T-helper 1 cell (primary cell): Measurements from ENCODE around the gene CD38.
"Not testable (repeated sequence)": the region's sequence is repeated elsewhere in the genome, so short reads cannot be mapped to it uniquely, and the experiment has no call there.

Source experiments
- DNase-seq, 5 donors: peaks; one replicate each; pipeline ENCODE4 v3.0.0-alpha.2; 2012 to 2020

Gene CD38

DNA sequence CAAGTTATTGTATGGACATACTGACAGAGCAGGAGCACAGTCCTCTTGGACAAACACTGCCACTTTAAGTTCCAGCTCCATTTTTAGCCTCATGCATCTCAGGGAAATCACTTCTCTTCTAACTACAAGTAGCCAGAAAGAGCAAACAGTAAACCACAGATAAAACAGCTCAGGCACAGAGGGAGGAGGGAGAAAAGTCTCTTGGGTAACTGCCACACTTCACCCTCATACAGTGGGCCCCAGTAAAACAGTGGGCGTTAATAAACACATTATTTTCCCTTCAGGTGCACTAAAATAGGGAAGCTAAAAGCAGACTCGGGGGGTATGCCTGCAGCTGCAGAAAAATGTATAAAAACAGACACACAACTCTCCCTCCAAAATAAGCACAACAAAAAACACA lies 21.6 kb downstream of the CD38 start:
- no peak for DNase-seq

- not testable (repeated sequence) for DNase-seq
Measured at GRCh38 chr4:15802497-15802896, 24.4 kb downstream of the CD38 start.

DNA sequence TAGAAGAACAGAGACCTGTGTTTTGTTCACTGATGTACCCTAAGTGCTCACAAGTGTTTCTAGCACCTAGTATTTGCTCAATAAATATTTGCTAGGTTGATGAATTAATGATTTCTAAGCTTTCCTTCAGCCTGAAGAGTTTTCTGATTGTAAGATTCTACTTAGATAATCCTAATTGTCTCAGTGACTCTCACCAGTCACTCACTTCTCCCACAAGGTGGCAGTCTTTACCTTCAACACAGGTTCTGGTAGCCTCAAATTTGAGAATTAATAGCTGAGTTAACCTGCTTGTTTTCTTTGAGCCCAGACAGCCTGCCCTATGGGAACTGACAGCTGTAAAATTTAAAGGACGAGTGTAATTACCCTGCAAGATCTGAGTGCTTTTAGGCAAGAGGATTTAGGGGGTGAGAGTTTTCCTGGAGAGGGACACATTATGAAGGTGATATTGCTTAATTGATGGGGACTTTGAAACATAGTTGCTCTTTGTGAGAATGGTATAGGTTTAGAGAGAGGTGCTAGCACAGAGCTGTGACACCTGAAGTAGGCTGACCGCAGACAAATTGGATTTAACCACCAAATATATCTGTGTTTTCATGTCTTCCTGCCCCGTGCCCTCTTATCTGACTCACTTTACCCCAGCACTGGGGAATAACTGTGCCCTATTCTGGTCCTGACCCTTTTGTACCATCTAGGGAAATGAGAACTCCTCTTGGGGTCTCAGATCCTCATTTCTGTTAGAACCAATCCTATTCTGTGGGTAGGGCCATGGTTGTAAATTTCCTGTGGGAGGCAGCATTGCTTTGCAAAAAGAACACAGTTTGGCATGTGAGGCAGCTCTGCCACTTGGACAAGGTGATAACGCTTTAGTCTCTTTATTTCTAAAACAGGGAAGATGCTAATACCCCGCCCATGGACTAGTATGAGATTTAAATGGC lies 27.7 kb downstream of the CD38 start:
- DNase-seq, result peak in 3 of 5 donors; percentile 9 to 47 (median 32)

- DNase-seq, result peak in 1 of 5 donors; percentile 9
Measured at GRCh38 chr4:15809058-15809457, 30.9 kb downstream of the CD38 start.

DNA sequence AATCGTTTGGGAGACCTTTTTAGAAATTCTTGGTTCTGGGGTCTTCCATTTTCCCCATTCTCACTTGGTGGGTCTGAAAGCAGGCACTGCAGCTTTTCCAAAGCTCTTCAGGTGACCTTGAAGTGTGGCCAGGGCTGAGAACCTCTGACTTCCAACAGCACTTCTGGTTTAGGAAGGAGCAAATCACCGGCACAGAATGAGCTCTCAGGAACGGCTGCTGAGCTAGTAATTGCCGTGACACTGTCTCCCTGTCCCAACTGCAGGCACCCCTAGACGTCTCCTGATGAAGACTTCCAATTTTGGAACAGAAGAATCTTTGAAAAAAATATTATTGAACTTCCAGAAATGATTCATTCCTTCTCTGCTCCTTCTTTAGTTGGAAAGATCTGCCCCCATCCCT lies 31.3 kb downstream of the CD38 start:
- DNase-seq, result no peak

DNA sequence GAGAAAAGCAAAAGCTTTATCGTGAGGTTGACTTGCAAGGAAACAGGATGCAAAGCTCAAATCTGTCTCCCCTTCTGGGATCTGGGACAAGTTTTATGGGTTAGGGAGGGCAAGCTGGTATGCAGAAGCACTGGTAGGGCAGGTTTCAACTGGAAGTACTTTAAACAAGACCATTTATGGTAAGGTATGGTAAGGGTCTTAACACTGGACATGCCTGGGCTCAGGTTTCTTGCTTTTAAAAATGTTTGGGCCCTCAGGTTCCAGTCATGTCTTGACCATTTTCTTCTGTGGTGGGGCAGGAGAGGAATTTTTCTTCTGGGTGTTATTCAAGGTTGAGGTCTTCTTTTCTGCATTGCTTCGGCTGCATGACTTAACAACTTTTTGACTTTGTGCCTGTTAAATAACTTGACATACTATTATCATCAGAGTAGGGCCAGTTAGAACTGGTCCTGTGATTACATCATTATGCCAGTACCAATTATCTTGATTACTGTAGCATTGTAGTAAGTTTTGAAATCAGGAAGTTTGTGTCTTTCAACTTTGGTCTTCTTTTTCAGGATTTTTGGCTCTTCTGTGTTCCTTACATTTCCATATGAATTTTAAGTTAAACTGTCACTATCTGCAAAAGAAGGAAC lies 33.7 kb downstream of the CD38 start:
- no peak for DNase-seq

DNA sequence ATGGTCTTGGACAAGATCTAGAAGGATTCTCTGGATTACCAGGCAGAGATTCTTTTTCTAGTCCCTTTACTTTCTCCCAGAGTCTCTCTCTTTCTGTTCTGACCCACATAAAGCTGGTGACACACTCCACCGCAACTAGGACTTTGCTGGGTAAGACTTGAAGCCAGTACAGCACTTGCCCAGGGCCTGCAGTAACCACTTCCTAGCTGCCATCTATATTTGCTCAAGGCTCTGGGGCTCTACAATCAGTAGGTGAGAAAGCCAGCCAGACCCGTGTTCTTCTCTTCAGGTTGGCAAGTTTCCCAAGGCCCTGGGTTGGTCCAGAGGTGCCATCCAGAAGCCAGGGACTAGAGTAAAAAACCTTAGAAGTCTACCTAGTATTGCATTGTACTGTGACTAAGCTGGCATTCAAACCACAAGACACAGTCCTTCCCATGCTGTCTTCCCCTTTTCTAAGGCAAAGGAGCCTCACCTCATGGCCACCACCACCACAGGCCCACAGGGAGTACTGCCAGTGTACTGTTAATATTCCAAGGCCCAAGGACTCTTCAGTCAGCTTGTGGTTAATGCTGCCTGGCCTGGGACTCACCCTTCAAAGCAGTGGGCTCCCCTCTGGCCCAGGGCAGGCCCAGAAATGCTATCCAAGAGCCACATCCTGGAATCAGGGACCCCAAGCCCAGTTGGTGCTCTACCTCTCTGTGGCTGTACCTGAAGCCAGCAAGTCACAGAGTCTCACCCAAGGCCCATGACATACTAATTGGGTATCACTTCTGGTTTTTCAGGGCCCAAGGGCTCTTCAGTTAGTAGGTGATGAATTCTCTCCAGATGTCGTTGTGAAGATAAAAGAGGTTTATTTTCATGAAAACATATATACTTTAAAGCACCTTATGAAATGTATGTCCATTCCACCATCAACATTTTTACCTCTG lies 54.7 kb downstream of the CD38 start:
- DNase-seq, result no peak

DNA sequence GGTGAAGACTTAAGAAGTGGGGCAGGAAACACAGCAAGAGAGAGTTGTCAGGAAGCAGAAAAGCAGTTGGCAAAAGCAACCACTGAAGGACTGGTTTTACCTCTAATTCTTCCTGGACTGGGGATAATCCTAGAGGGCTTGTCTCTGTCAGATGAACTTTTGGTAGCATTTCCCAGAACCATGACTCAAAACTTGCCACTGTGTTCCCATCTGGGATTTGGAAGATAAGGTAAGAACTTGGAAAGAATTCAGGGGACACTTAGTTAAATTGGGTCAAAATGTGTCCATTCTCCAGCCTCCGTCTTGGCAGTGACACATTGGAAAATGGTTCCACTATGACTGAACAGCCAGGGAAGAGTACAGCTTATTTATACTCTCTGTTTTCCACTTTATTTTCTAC lies 55.7 kb downstream of the CD38 start:
- DNase-seq, result no peak

- DNase-seq, result no peak
Measured at GRCh38 chr4:15836362-15836761, 58.2 kb downstream of the CD38 start.

- no peak for DNase-seq
Measured at GRCh38 chr4:15837591-15837990, 59.5 kb downstream of the CD38 start.

DNA sequence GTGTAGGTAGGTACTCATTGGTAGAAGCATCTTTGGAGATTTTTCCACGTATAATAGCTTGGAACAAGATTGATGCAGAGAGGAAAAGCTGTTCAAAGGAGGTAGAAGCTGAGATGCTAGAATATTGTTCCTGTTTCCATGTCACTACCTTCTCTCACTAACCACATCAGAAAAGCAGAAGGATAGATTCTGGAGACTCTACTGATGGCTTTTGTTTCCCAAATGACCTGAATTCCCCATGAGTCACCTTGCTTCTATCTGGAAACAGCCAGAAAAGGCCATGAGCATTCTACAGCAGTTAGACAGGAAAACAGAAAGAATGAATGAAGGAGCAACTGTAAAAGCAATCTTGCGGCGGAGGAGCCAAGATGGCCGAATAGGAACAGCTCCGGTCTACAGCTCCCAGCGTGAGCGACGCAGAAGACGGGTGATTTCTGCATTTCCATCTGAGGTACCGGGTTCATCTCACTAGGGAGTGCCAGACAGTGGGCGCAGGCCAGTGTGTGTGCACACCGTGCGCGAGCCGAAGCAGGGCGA lies 63.1 kb downstream of the CD38 start:
- DNase-seq, result not testable (repeated sequence)

- DNase-seq, result no peak
Measured at GRCh38 chr4:15847746-15848145, 69.6 kb downstream of the CD38 start.

- DNase-seq, result no peak
Measured at GRCh38 chr4:15848191-15848842, 70.2 kb downstream of the CD38 start.

- no peak for DNase-seq
Measured at GRCh38 chr4:15851969-15852368, 73.8 kb downstream of the CD38 start.

DNA sequence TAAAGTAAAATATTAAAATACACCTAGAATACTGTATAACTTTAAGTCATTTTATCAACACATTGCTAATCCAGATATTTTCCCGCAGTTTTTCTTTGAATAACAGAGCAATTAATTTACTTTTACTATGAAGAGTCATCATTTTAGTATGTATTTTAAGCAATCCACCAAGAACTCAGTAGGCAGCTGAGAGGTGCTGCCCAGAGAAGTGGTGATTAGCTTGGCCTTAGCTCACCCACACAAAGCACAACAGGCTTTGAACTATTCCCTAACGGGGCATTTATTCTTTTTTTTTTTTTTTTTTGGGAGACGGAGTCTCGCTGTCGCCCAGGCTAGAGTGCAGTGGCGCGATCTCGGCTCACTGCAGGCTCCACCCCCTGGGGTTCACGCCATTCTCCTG lies 74.4 kb downstream of the CD38 start:
- no peak for DNase-seq

DNA sequence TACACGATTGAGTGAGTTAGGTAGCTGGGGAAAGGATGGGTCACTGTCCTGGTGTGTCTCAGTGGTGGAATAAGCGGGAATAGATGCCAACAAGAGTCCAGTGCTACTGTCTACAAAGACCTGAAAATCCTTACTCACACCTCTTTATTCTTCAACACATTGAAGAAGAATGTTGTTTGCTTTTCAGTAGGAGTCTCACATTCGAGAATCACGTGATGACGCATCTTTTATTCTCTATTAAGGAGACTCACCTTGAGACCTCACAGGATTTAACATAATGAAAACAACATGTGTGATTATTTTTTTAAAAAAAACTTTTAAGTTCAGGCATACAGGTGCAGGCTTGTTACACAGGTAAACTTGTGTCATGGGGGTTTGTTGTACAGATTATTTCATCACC lies 75.2 kb downstream of the CD38 start:
- DNase-seq, result no peak

GRCh38 chr4:15855804-15856475 lies 77.8 kb downstream of the CD38 start:
- DNase-seq, result no peak

DNA sequence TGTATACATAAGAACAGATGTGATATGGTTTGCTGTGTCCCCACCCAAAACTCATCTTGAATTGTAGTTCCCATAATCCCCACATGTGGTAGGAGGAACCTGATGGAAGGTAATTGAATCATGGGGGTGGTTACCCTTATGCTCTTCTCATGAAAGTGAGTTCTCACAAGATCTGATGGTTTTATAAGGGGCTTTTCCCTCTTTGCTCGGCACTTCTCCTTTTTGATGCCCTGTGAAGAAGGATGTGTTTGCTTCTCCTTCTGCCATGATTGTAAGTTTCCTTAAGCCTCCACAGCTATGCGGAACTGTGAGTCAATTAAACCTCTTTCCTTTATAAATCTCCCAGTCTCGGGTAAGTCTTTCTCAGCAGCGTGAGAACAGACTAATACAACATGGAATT lies 83.1 kb downstream of the CD38 start:
- not testable (repeated sequence) for DNase-seq

GRCh38 chr4:15864651-15865566 lies 86.8 kb downstream of the CD38 start:
- DNase-seq, result no peak

DNA sequence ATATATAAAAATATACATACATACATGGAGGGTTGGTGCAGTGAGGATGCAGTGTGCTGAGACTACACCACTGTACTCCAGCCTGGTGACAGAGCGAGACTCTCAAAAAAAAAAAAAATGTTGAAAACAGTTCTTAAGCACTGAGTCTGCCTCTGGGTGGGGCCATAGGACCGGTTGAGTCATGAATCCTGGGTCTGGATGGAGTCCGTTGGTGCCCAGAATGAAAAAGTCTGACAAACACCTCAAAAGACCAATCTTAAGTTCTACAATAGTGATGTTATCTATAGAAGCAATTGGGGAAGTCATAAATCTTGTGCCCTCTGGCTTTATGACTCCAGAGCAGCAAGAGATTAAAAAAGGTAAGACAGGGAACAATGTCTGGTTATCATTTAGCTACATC lies 90.0 kb downstream of the CD38 start:
- DNase-seq, result no peak
